C4-2B (cell line): ENCODE data around the gene CERS2.

Experiments
- ZFX ChIP-seq: fragments of 450-650 bp; IDR thresholded peaks from 2 replicates; pipeline ENCODE4 v1.6.1; 2017
- TF ChIP-seq, protein P1 (sequence below): fragments of 450-650 bp; conservative IDR thresholded peaks from 2 replicates; pipeline ENCODE4 v1.5.1; 2017; ENCODE audit warnings: mild to moderate bottlenecking

DNA sequence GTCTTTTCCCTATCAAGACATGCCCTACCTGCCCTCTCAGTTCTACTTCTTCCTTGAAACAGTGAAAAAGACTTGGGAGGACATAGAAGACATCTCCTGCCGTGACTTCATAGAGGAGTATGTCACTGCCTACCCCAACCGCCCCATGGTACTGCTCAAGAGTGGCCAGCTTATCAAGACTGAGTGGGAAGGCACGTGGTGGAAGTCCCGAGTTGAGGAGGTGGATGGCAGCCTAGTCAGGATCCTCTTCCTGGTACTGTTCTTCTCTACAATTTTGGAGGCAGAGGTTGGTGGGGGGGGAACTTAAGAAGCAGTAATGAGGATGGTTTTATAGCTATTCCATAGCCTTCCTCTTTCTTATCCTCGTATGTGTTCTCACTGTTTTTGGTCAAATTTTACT lies 29.8 kb downstream of the CERS2 start:
- TF ChIP-seq, protein P1, sequence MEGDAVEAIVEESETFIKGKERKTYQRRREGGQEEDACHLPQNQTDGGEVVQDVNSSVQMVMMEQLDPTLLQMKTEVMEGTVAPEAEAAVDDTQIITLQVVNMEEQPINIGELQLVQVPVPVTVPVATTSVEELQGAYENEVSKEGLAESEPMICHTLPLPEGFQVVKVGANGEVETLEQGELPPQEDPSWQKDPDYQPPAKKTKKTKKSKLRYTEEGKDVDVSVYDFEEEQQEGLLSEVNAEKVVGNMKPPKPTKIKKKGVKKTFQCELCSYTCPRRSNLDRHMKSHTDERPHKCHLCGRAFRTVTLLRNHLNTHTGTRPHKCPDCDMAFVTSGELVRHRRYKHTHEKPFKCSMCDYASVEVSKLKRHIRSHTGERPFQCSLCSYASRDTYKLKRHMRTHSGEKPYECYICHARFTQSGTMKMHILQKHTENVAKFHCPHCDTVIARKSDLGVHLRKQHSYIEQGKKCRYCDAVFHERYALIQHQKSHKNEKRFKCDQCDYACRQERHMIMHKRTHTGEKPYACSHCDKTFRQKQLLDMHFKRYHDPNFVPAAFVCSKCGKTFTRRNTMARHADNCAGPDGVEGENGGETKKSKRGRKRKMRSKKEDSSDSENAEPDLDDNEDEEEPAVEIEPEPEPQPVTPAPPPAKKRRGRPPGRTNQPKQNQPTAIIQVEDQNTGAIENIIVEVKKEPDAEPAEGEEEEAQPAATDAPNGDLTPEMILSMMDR: no peak
- no peak for TF ChIP-seq ZFX
